Measurements from ENCODE around the gene PROKR1.
A peak's percentile ranks its signal among the peaks of the same experiment; 100 is the strongest.
"Not testable (repeated sequence)": the region's sequence is repeated elsewhere in the genome, so short reads cannot be mapped to it uniquely, and the experiment has no call there.

Gene PROKR1

DNA sequence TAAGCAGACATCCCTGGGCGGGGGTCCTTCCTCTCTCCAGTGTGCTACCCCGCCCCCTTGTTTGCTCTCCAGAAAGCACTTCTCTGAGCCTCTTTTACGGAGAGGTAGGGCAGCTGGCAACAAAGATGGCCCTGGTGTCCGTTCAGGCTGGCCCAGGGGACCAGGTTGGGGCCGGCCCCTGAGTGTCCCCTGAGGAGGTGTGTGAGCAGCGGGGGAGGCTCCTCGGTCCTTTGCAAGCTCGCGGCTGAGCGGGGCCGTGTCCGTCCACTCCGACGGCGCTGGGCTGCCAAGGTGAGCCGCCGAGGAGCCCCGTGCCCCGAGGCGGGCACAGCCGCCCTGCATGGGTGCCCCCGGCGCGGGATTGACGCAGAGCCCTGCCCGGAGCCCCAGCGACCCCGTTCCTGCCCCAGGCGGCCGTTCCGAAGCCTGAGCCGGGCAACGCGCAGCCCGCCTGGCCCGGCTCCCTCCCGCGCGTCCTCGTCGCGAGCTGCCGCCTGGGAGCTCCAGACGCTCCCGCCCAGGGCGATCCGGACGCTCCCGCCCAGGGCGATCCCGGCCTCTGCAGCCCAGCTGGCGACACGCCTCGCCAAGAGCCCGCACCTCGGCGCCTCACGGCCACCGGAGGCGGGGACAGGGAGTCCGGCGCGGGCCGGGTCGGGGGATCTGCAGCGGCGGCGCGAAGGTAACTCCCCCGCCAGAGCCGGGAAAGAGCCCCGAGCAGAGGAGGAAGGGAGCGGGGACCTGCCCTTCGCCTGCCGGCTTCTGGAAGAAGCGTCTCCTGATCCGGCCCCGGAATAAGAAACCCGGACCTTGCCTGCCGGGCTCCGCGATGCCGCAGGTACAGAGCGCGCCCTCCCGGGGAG is at the start of gene PROKR1:
Gene PROKR1, plus strand, starts transcription at position 569 of the 863 bp plus-strand sequence. CDS start 2,243 bp downstream, outside the sequence.
- DNase-seq (ENCODE audit: low read depth), result peak; percentile 17

DNA sequence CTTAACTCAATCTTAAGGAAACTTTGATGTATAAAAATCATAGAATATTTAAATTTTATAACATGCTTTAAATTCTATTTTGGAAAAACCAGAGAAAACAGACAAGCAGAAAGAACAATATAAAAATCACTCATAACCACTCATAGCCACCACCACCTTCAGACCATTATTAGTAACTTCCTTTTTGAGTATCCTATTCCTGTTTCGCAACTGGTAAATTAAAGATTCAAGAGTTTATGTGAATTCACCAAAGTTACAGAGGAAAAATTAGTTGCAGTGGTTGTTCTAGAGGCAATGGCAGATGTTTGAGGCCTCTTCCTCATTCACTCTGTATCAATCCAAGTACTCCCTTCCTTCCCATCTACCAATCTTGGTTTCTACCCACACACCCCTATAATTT is 49.3 kb upstream of the PROKR1 start:
- DNase-seq (ENCODE audit: low read depth), result peak; percentile 38

DNA sequence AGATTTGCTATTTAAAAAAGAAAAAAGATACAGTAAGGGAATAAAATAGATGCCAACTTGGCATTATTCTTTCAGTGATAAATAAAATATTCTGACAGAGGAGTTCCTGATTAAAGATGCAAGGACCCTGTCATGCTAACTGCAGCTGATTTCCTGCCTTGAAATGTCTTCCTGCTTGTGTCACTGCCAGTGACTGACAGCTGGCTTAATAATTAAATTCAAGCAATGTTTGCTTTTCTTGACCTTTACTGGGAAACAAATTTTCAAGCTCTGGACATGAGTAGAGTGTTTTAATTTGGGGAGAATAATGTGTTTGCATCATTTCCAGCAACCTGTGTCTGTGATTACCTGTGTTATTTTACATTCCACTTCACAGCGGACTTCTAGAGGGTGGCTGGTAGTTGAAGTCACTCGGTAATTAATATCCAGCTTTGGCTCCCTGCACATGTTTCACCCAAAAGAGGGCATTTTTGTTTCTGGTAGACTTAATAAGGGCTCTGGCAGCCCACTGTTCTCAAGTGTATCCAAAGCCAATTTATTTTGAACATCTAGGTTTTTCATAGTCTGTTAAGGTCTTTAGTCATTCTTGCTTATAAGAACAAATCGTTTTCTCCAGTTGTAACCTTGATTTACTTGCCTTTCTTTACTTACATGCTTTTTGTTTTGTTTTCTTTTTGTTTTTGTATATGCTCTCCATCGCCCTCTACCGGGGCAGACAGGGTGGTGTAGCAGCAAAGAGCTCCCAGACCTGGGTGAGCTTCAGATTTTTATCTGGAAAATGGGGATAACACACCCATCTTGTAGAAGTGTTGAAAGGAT is 48.5 kb upstream of the PROKR1 start:
- DNase-seq (ENCODE audit: low read depth), result peak; percentile 29

DNA sequence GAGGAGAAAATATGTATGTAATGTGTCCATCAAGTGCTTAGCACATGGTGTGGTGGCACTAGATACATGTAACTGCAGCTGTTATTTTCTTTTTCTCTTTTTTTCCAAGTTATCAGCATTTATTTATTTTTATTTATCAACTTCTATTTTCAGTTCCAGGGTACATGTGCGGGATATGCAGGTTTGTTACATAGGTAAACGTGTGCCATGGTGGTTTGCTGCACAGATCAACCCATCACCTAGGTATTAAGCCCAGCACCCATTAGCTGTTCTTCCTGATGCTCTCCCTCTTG is 47.9 kb upstream of the PROKR1 start:
- not testable (repeated sequence) for DNase-seq (ENCODE audit: low read depth)

DNA sequence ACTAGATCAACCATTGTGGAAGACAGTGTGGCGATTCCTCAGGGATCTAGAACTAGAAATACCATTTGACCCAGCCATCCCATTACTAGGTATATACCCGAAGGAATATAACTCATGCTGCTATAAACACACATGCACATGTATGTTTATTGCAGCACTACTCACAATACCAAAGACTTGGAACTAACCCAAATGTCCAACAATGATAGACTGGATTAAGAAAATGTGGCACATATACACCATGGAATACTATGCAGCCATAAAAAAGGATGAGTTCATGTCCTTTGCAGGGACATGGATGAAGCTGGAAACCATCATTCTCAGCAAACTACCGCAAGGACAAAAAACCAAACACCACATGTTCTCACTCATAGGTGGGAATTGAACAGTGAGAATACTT is 42.9 kb upstream of the PROKR1 start:
- not testable (repeated sequence) for DNase-seq (ENCODE audit: low read depth)

DNA sequence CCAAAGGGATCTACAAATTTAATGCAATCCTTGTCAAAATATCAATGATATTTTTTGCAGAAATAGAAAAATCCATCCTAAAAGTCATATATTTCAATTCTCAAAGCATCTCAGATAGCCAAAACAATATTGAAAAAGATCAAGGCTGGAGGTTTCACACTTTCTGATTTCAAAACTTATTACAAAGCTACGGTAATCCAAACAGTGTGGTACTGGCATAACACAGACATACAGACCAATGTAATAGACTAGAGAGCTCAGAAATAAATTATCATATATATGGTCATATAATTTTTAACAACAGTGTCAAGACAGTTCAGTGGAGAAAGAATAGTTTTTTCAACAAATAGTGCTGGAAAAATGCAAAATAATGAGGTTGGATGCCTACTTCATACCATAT is 40.3 kb upstream of the PROKR1 start:
- DNase-seq (ENCODE audit: low read depth), result no peak

DNA sequence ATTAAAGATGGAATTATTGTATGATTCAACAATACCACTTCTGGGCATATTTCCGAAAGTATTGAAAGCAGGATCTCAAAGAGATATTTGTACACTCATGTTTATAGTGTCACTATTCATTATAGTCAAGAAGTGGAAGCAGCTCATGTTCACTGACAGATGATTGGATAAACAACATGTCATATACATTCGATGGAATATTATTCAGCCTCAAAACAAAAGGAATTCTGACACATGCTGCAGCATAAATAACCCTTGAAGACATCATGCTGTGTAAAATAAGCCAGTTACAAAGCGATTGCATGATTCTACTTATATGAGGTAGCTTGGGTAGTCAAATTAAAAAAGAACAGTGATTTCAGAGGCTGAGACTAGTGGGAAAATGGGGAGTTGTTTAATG is 39.3 kb upstream of the PROKR1 start:
- no peak for DNase-seq (ENCODE audit: low read depth)

DNA sequence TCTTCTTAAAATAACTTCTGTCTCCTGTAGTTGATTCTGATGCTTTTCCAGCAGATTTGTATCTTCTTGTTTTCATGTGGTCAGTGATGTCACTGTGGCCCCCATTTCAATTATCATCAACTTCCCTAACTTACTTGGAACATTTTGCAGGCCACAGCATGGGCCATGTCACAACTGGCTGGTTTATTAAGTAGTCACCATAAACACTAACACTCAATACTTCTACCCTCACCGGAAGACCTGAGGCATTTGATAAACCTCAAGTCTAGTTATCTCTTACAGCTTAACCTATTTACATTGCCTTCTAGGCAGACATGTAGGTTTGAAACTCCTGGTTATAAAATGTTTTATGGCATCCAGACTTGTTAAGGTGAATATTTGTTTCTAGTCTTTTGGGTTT is 37.4 kb upstream of the PROKR1 start:
- DNase-seq (ENCODE audit: low read depth), result peak; percentile 87

DNA sequence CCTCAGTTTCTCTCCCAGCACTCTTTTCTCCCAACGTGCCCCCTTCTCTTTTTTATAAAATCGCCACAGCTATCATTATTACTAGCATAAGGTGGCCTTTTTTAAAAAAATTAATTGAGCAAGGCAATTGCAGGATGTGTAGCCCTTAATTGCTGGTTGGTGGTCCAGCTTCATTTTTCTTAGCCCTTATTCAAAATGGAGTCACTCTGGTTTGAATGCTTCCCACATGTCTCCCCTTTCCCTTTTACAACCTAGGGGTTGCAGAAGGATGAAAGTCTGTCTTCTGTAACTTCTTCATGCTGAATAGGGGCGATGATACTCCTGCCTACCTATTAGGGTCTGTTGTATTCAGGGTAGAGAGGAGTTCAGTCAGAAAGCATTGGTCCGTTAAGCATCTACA is 36.6 kb upstream of the PROKR1 start:
- no peak for DNase-seq (ENCODE audit: low read depth)

DNA sequence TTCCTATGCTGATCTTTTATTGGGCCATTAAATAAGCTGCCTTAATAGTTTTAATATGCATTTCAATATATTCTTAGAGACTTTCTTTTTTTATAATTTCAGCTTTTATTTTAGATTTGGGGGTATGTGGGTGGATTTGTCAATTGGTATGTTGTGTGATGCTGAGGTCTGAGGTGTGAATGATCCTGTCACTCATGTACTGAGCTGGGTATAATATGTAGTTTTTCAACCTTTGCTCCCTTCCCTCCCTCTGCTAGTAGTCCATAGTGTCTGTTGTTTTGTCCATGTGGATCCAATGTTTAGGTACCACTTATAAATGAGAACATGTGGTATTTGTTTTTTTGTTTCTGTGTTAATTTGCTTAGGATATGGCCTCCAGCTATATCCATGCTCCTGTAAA is 35.5 kb upstream of the PROKR1 start:
- no peak for DNase-seq (ENCODE audit: low read depth)

DNA sequence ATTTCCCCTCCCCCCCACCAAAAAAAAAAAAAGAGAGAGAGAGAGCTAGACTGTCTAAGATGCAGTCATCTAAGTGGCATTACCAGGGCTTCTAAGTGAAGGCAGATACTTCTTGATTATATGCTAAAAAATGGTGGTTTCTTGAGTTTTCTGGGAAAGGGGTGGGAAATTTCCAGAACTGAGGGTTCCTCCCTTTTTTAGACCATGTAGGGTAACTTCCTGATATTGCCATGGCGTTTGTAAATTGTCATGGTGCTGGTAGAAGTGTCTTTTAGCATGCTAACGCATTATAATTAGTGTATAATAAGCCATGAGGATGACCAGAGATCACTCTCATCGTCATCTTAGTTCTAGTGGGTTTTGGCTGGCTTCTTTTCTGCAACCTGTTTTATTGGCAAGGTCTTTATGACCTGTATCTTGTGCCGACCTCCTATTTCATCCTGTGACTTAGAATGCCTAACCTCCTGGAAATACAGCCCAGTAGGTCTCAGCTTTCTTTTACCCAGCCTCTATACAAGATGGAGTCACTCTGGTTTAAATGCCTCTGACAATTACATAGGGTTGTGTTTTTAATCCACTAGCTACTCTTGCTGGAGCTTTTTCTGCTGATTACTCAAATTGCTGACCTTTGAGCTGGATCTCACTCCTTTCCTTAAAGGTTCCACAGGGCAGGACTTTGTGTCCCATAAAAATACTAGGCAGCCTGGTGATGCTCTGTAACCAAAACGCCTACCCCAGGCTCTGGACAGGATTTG is 30.4 kb upstream of the PROKR1 start:
- DNase-seq (ENCODE audit: low read depth), result no peak

DNA sequence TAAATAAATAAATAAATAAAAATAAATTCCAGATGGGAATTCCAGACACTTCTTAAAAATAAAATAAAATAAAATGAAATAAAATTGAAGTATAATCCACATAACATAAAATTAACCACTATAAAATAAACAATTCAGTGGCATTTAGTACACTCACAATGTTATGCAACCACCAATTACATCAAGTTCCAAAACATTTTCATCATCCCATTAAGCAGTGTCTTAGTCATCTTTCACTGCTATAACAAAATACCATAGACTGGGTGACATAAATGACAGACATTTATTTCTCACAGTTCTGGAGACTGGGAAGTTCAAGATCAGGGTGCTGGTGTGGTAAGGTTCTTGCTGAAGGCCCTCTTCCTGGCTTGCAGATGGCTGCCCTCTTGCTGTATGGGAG is 22.6 kb upstream of the PROKR1 start:
- DNase-seq (ENCODE audit: low read depth), result no peak

DNA sequence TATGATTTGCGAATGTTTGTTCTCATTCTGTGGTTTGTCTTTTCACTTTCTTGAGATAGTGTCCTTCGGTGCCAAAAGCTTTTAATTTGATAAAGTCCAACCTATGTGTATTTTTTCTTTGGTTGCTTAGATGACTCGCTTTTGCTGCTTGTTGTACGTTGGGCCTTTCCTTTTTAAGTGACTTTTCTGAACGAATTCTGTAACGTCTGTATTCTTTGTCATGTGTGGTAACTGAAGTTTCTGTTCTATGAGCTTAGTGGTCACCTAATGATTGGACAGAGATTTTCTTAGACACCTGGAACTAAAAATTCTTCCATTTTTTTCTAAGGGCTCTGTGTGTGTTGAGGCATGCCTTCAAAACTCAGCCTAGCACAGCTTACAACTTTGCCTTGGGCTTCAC is 19.6 kb upstream of the PROKR1 start:
- no peak for DNase-seq (ENCODE audit: low read depth)

DNA sequence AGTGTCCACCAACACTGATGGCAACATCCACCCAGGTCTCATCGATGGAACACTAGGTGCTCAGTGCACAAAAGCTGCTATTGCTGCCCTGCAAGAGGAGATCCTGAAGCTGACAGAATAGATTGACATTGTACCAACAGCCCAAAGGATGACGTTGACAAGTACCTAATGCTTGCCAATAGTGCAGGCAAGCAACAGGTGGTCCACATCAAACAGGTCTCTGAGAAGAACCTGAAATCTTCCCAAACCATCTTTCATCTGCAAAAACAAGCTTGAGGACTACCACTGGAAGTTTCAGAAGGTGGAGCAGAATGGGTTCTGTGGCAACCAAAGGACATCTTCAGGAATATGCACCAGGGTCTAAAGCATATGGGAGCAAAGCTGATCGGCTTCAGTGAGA is 15.8 kb upstream of the PROKR1 start:
- no peak for DNase-seq (ENCODE audit: low read depth)

DNA sequence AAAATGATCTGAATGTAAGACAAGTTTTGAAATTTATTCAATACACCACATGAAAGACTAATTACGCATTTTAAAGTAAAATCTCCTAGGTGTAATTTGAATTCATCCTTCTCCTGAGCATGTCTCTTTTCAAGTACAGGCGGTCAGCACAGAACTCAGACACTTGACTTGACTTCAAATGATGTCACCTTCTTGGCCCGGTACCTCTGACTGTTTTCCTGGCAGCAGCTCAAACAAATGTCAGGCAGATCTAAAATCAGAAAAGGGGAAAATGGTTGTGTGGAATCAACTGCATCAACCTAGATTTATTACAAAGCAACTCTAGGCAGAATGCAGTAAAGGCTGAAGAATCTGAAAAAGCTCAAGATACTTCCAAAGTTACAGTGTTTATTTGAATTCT is 11.4 kb upstream of the PROKR1 start:
- DNase-seq (ENCODE audit: low read depth), result no peak

DNA sequence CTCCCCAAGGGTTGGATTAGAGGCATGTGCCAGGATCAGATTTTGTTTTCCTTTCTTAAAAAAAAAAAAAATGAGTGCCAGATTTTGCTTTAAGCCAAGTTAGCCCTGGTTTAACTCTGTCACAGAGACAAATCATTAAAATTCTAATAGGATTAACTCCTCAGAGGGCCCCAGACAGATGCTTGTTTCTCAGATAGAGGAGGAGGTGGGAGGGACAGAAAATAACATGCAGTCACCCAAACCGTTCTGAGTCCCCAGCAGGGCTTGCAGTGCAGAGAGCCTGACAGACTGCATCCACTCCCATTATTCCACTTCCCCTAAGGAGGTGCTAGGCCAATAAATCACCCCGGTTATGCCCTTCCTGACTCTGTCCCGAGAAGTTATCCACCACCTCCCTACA is 6.3 kb upstream of the PROKR1 start:
- no peak for DNase-seq (ENCODE audit: low read depth)

DNA sequence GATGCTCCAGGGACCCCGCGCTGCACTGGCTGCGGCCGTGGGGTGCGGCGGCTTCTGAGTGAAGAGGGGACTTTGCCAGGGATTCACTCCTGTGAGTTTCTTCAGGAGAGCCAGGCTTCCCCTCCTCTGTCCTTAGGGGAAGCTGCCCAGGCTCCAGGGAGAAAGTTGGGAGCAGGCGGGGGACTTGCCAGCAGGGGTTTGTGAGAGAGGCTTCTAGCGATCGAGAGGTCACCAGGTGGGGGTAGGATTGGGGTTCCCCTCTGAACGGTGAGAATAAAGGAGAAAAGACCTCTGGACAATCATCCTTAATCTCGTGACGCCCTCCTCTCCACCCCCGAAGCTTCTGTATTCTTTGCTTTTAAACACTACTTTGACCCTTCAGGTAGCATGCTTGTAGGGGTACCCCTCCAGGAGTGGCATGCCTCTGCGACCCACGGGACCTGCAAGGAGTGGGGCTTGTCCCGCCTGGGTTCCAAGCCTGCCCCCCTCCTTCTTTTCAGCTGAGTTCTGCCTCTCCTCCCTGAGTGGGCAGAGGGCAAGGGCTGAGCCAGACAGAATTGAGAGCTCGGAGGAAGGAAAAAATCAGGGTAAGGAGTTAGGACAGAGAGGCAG is 601 bp downstream of the PROKR1 start:
- DNase-seq (ENCODE audit: low read depth), result no peak

DNA sequence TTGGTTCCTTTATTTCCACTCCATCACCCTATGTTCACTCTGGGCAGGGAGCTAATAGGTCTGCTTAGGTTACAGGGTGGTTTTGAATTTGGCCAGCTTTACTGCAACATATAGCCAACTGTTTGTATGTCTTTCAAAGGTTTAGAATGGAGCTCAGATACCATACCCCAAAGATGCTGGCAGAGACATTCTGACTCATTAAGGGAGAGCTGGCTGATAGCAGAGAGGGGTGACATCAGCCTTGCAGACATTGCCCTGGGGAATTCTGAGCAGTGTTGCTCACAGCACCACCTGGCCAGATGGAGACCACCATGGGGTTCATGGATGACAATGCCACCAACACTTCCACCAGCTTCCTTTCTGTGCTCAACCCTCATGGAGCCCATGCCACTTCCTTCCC is 2.1 kb downstream of the PROKR1 start:
- no peak for DNase-seq (ENCODE audit: low read depth)

DNA sequence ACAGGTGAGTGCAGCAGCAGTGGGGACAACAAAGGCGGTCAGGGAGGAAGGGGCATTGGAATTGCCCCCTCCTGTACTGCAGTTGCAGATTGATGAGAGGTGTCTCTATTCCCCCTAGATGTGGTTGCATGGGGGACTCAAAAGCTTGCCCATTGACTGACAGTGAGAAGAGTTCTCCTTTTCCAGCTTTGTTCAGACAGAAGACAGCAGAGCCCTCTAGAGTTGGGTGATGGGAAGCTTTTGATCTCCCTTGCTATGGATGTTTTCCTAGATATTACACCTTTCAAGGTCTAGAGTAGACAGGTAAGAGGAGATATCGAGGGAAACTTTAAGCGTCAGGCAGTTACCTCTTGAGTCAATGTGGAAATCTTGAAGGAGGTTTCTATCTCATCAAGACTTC is 2.9 kb downstream of the PROKR1 start:
- DNase-seq (ENCODE audit: low read depth), result no peak

DNA sequence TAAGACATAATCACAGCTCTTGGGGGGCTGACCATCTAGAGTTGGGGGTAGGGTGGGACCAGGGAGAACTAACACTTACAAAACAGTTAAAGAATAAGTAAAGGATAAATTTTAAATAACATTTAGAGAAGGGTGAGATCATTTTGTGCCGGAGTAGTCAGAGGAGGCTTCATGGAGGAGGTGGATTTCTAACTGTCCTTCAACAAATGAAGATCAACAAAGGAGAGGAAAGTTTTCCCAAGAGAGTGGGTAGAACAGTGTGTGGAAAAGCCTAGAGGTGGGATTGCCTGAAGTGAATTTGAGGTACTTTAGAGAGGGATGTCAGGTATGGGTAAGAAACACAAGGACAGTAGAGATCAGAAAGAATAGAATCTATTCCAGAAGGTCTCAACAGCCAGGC is 7.3 kb downstream of the PROKR1 start:
- DNase-seq (ENCODE audit: low read depth), result no peak

DNA sequence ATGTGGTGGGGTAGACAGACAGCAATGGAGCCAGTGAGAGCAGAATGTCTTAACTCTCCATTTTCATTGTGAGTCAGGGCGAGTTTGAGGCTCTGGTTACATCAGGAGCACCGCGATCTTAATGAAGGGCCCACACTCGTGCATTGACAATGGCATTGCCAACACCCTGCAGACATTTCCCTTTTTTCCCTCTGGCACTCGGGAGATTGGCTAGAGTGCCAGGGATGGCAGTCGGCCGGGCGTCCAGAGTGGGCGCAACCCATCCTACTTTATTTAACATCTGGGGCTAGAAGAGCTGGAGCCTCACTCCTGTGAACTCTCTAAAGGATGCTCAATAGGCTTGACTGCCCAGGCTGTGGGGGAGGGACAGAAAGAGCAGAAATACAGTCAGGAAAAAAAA is 9.7 kb downstream of the PROKR1 start:
- no peak for DNase-seq (ENCODE audit: low read depth)

DNA sequence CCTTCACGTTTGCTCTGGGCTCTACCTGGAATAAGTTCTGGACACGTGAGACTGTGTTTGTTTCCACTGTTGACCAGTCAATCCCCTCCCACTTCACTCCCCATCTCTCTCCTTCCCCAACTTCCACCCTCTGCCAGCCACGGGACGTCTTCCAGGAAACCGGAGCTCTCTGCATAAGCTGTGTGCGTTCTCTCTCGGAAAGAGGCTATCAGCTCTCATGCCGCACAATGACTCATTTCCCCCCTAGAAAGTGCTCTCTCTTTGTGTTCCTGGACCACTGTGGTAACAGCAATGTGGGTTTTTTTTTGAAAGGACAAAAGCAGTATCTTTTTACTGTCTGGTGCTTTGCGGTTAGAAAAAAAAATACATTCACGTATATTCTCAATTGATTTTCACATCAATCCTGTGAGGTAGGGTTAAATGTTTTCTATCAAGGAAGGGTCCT is 10.2 kb downstream of the PROKR1 start:
- peak; percentile 52 for DNase-seq (ENCODE audit: low read depth)

Data from CMK (cell line).